ENCODE results near the gene ENTPD2.

ENTPD2 gene

DNA sequence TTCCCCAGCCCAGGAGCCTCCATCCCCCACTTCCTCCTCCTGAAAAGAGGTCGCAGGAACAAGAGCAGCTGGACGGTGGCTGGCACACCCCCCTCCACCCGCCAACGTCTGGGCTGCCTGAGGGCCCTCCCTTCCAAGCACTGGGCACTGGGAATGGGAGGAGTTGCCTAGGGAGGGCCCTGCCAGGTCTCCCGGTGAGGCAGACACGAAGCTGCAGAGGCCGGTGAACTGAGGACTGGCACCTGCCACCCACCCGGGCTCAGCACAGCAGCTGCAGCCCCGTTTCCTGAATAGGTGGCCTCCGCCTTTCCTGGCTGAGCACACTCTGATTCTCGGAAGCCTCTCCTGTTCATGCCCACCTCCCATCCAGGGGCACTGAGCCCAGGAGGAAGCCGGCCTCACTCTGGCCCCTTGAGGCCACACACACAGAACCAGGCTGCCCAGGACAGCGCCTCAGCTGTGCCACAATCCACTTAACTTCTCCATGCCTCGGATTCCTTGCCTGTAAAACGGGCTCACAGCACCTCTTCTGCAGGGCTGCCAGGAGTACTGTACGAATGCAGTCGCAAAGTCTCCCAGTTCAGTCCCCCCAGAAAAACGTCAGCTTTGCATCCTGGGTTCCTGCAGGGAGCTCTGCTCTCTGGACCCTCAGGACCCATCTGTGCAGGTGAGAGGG lies 9.2 kb downstream of the ENTPD2 start:
- Histone ChIP-seq H3K36me3 (ENCODE audit: control insufficient read depth in 1 of 2, insufficient read depth in 2 of 2, low read length in 2 of 2) (no peaks in the 10 kb centered on the region), H3K9me3 (ENCODE audit: control insufficient read depth in 1 of 2, low read length in 2 of 2) (no peaks in the 10 kb centered on the region), H3K4me1 (ENCODE audit: control insufficient read depth in 1 of 2, insufficient read depth in 2 of 2, low read length in 2 of 2) (peaks cover 32 to 36% of the 10 kb centered on the region in 2 donors), H3K27me3 (ENCODE audit: control insufficient read depth in 1 of 2, insufficient read depth in 2 of 2, low read length in 2 of 2) (peaks cover 7 to 32% of the 10 kb centered on the region in 2 donors), H3K9ac (ENCODE audit: low read depth in 1 of 2, low read length in 2 of 2) (peak overlapping the region; percentile 15 to 45), H3K27ac (ENCODE audit: low read depth, low read length) (peak overlapping the region; percentile 32), H3K4me3 (ENCODE audit: low read depth in 1 of 2, low read length in 2 of 2) (peak overlapping the region; percentile 51 to 60)

DNA sequence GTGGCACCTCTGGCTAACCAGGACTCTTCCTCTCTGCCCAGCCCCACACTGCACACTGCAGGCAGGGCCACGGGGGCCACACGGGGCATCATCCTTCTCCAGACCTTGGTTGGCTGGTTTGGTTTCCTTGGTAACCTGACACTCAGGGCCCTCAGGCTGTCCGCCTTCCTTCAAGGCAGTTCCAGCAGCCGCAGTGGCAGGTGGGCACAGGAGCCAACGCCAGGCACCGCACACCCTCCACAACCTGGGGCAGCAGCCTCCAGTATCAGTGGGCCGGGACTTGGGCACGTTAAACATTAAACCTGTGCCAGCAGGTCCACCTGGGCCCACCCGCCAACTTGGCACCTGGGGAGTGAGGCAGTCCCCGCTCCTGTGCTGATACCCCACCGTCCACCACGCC lies 9.8 kb downstream of the ENTPD2 start:
- no peaks in the 10 kb centered on the region for H3K9me3 ChIP-seq (ENCODE audit: control insufficient read depth in 1 of 2, low read length in 2 of 2)
- peak overlapping the region; percentile 51 to 60 for H3K4me3 ChIP-seq (ENCODE audit: low read depth in 1 of 2, low read length in 2 of 2)
- H3K27ac ChIP-seq (ENCODE audit: low read depth, low read length), result peak overlapping the region; percentile 32
- H3K9ac ChIP-seq (ENCODE audit: low read depth in 1 of 2, low read length in 2 of 2), result peak overlapping the region in 1 of 2 donors; percentile 14
- H3K4me1 ChIP-seq (ENCODE audit: control insufficient read depth in 1 of 2, insufficient read depth in 2 of 2, low read length in 2 of 2), result peaks cover 32 to 36% of the 10 kb centered on the region in 2 donors
- H3K27me3 ChIP-seq (ENCODE audit: control insufficient read depth in 1 of 2, insufficient read depth in 2 of 2, low read length in 2 of 2), result peaks cover 5 to 27% of the 10 kb centered on the region in 2 donors
- H3K36me3 ChIP-seq (ENCODE audit: control insufficient read depth in 1 of 2, insufficient read depth in 2 of 2, low read length in 2 of 2), result no peaks in the 10 kb centered on the region

DNA sequence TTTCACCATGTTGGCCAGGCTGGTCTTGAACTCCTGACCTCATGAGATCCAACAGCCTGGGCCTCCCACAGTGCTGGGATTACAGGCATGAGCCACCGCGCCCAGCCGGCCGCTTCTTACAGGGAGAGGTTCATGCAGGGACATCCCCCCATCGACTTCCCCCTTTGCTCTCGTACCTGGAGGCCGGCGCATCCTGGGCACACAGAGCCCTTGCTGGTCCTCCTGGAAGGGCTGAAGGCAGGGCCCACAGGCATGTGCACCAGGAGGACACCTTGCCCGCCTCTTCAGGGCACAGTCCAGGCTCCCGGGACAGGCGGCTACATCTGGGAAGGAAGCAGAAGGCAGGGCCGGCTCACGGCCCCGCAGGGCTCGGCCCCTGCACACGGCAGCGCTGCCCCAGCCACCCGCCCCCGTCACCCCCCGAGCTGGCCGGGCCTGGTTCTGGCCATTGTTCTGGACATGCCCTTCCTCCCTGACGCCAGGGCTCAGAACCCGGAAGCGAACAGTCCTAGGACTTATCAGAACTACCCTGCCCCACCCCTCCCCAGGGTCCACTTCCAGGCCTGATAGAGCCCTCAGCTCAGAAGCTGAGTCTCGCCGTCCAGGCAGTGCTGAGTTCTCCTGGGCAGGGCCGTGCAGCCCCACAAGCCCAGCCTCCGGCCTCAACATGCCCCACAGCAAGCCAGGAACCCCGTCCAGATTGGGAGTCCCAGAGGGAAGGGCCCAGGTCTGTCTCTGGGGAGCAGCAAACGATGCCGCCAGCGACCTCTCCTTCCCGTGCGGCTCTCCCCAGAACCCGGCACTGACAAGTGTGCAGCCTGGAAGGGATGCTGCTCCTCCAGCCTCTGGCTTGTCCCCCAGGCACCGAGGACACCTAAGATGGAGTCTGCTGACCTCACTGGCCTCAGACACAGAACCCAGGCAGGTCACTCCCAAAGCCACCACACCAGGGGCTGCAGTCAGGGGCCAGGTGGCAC lies 10.8 kb downstream of the ENTPD2 start:
- H3K4me3 ChIP-seq (ENCODE audit: low read depth in 1 of 2, low read length in 2 of 2), result no peak overlapping the region
- H3K27me3 ChIP-seq (ENCODE audit: control insufficient read depth in 1 of 2, insufficient read depth in 2 of 2, low read length in 2 of 2), result peaks cover 5 to 26% of the 10 kb centered on the region in 2 donors
- H3K27ac ChIP-seq (ENCODE audit: low read depth, low read length), result no peak overlapping the region
- H3K4me1 ChIP-seq (ENCODE audit: control insufficient read depth in 1 of 2, insufficient read depth in 2 of 2, low read length in 2 of 2), result peaks cover 32 to 36% of the 10 kb centered on the region in 2 donors
- H3K36me3 ChIP-seq (ENCODE audit: control insufficient read depth in 1 of 2, insufficient read depth in 2 of 2, low read length in 2 of 2), result no peaks in the 10 kb centered on the region
- H3K9me3 ChIP-seq (ENCODE audit: control insufficient read depth in 1 of 2, low read length in 2 of 2), result no peaks in the 10 kb centered on the region
- H3K9ac ChIP-seq (ENCODE audit: low read depth in 1 of 2, low read length in 2 of 2), result no peak overlapping the region

DNA sequence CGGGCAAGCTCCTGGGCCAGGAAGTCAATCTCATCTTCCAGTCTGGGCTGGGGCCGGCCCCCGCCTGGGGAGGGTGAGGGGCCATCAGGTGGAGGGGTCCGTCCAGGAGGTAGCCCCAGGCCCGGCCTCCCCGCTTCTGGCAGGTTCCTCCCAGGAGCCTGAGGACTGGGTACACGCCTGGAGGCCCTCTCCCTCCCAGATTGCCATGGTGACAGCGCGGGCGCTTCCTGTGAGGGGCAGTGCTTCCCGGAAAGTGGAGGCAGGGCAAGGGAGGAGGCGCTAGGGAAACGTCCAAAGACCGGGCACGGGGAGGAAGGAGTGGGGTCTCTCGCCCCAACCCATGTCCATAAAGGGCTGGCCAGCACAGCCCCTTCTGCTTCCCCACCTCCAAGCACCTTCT lies 12.7 kb downstream of the ENTPD2 start:
- Histone ChIP-seq H3K27ac (ENCODE audit: low read depth, low read length) (no peak overlapping the region), H3K27me3 (ENCODE audit: control insufficient read depth in 1 of 2, insufficient read depth in 2 of 2, low read length in 2 of 2) (peaks cover 0 to 15% of the 10 kb centered on the region in 2 donors), H3K4me1 (ENCODE audit: control insufficient read depth in 1 of 2, insufficient read depth in 2 of 2, low read length in 2 of 2) (peaks cover 28 to 30% of the 10 kb centered on the region in 2 donors), H3K36me3 (ENCODE audit: control insufficient read depth in 1 of 2, insufficient read depth in 2 of 2, low read length in 2 of 2) (no peaks in the 10 kb centered on the region), H3K9ac (ENCODE audit: low read depth in 1 of 2, low read length in 2 of 2) (no peak overlapping the region), H3K4me3 (ENCODE audit: low read depth in 1 of 2, low read length in 2 of 2) (no peak overlapping the region), H3K9me3 (ENCODE audit: control insufficient read depth in 1 of 2, low read length in 2 of 2) (no peaks in the 10 kb centered on the region)

DNA sequence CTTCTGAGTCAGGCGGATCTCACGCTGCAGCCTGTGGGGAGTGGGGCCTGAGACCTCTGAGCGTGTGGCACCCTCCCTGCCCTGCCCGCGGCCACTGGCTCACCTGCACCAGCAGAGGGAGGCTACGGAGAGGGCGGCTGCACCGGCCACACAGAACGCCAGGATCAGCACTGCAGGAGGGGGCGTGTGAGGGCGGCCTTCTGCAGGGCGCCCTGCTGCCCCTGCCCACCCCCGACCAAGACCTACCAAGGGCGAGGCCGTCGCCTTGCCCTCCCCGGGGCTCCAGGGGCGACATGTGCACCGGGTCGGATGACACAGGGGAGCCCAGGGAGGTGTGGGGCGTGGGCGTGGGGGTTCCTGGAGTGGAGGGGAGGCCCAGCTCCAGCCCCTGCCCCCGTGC lies 13.3 kb downstream of the ENTPD2 start:
- Histone ChIP-seq H3K9ac (ENCODE audit: low read depth in 1 of 2, low read length in 2 of 2) (no peak overlapping the region), H3K27me3 (ENCODE audit: control insufficient read depth in 1 of 2, insufficient read depth in 2 of 2, low read length in 2 of 2) (peaks cover 0 to 15% of the 10 kb centered on the region in 2 donors), H3K9me3 (ENCODE audit: control insufficient read depth in 1 of 2, low read length in 2 of 2) (no peaks in the 10 kb centered on the region), H3K4me3 (ENCODE audit: low read depth in 1 of 2, low read length in 2 of 2) (no peak overlapping the region), H3K36me3 (ENCODE audit: control insufficient read depth in 1 of 2, insufficient read depth in 2 of 2, low read length in 2 of 2) (no peaks in the 10 kb centered on the region), H3K27ac (ENCODE audit: low read depth, low read length) (no peak overlapping the region), H3K4me1 (ENCODE audit: control insufficient read depth in 1 of 2, insufficient read depth in 2 of 2, low read length in 2 of 2) (peaks cover 26 to 27% of the 10 kb centered on the region in 2 donors)

DNA sequence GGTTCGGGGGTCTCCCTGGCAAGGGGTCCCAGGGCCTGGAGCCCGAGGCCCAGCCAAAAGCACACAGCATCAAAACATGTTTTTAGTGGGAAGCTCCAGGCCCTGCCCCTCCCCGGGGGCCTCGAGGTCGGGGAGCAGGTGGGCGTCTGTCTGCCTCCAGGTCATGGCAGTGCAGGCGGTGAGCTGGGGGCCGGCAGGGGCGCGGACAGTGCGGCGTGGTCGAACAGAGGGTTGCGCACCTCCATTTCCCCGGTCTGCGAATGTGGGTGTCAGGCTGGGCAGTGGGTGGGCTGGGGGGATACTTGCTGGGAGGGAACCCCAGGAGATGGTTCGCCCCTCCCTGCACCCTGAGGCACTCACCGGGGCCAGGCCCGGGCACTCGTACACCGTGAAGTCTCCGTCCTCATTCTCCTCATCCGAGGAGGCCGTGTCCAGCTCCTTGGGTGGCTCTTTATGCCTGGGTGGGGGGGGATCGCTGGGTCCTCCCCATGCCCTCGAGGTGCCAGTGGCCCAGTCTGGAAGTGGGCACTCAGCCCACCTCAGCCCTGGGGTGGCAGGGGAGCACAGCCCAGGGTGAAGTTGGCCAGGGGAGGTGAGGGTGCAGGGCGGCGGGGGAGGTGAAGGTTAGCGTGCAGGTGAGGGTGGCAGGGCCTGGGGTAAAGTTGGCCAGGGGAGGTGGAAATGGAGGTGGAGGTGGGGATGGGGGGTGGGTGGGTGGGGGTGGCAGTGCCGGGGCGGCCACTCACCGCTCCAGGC lies 14.1 kb downstream of the ENTPD2 start:
- H3K27ac ChIP-seq (ENCODE audit: low read depth, low read length), result no peak overlapping the region
- no peak overlapping the region for H3K9ac ChIP-seq (ENCODE audit: low read depth in 1 of 2, low read length in 2 of 2)
- no peaks in the 10 kb centered on the region for H3K9me3 ChIP-seq (ENCODE audit: control insufficient read depth in 1 of 2, low read length in 2 of 2)
- H3K4me3 ChIP-seq (ENCODE audit: low read depth in 1 of 2, low read length in 2 of 2), result no peak overlapping the region
- no peaks in the 10 kb centered on the region for H3K36me3 ChIP-seq (ENCODE audit: control insufficient read depth in 1 of 2, insufficient read depth in 2 of 2, low read length in 2 of 2)
- H3K27me3 ChIP-seq (ENCODE audit: control insufficient read depth in 1 of 2, insufficient read depth in 2 of 2, low read length in 2 of 2), result peaks cover 0 to 9% of the 10 kb centered on the region in 2 donors
- H3K4me1 ChIP-seq (ENCODE audit: control insufficient read depth in 1 of 2, insufficient read depth in 2 of 2, low read length in 2 of 2), result peaks cover 27% of the 10 kb centered on the region in 2 donors

DNA sequence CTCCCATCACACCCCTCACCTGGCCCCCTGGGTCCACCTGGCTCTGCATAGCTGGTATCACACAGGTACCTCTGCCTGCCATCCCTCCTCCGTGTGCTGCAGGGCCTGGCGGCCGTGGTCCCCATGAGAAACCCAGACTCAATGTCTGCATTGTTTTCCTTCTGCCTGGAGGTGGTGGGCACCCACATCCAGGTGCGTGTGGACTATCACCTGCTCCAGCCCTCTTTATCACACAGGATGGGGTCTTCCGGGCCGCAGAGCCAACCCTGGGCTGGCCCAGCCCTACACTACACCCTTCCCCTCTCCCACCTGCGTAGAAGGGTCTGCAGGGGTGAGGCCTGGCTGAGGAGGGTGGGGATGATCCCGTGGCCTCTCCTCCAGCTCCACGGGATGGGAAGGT lies 14.9 kb downstream of the ENTPD2 start:
- H3K27me3 ChIP-seq (ENCODE audit: control insufficient read depth in 1 of 2, insufficient read depth in 2 of 2, low read length in 2 of 2), result peaks cover 0 to 3% of the 10 kb centered on the region in 2 donors
- H3K4me1 ChIP-seq (ENCODE audit: control insufficient read depth in 1 of 2, insufficient read depth in 2 of 2, low read length in 2 of 2), result peaks cover 22 to 23% of the 10 kb centered on the region in 2 donors

DNA sequence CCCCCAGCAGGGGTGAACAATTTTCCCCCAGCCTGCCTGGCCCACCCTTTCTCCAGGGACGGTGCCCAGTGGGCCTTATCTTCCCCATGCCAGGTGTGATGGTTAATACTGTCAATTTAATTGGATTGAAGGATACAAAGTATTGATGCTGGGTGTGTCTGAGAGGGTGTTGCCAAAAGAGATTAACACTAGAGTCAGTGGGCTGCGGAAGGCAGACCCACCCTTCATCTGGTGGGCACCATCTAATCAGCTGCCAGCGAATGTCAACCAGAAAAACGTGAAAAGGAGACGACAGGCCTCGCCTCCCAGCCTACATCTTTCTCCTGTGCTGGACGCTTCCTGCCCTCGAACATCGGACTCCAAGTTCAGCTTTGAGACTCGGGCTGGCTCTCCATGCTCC lies 16.4 kb downstream of the ENTPD2 start:
- no peak overlapping the region for H3K27ac ChIP-seq (ENCODE audit: low read depth, low read length)
- H3K9ac ChIP-seq (ENCODE audit: low read depth in 1 of 2, low read length in 2 of 2), result no peak overlapping the region
- no peaks in the 10 kb centered on the region for H3K36me3 ChIP-seq (ENCODE audit: control insufficient read depth in 1 of 2, insufficient read depth in 2 of 2, low read length in 2 of 2)
- H3K4me3 ChIP-seq (ENCODE audit: low read depth in 1 of 2, low read length in 2 of 2), result no peak overlapping the region
- H3K9me3 ChIP-seq (ENCODE audit: control insufficient read depth in 1 of 2, low read length in 2 of 2), result no peaks in the 10 kb centered on the region
- H3K4me1 ChIP-seq (ENCODE audit: control insufficient read depth in 1 of 2, insufficient read depth in 2 of 2, low read length in 2 of 2), result peaks cover 11 to 12% of the 10 kb centered on the region in 2 donors
- no peaks in the 10 kb centered on the region for H3K27me3 ChIP-seq (ENCODE audit: control insufficient read depth in 1 of 2, insufficient read depth in 2 of 2, low read length in 2 of 2)

More for the DNA sequence above, 14.9 kb downstream of the ENTPD2 start:
- H3K9me3 ChIP-seq (ENCODE audit: control insufficient read depth in 1 of 2, low read length in 2 of 2), result no peaks in the 10 kb centered on the region
- H3K27ac ChIP-seq (ENCODE audit: low read depth, low read length), result no peak overlapping the region
- H3K36me3 ChIP-seq (ENCODE audit: control insufficient read depth in 1 of 2, insufficient read depth in 2 of 2, low read length in 2 of 2), result no peaks in the 10 kb centered on the region
- H3K4me3 ChIP-seq (ENCODE audit: low read depth in 1 of 2, low read length in 2 of 2), result no peak overlapping the region
- no peak overlapping the region for H3K9ac ChIP-seq (ENCODE audit: low read depth in 1 of 2, low read length in 2 of 2)

DNA sequence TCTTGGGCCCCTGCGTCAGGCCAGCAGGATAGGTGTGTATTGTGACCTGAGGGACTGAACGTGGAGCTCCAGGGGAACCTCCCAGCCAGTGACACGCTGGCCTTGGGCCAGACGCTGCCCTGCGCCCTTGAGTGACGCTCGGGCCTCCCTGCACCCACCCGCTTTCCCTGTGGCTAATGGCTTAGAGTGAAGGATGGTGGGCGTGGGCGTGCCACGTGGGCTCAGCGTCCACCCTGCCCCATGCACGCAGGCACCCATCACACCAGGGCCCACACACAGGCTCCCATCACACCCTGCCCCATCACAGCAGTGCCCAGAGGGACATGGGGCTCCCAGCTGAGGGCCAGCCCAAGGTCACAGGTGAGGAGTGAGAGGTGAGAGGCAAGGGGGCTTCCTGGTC lies 16.8 kb downstream of the ENTPD2 start:
- Histone ChIP-seq H3K27ac (ENCODE audit: low read depth, low read length) (no peak overlapping the region), H3K27me3 (ENCODE audit: control insufficient read depth in 1 of 2, insufficient read depth in 2 of 2, low read length in 2 of 2) (no peaks in the 10 kb centered on the region), H3K9ac (ENCODE audit: low read depth in 1 of 2, low read length in 2 of 2) (no peak overlapping the region), H3K4me1 (ENCODE audit: control insufficient read depth in 1 of 2, insufficient read depth in 2 of 2, low read length in 2 of 2) (peaks cover 14 to 16% of the 10 kb centered on the region in 2 donors), H3K9me3 (ENCODE audit: control insufficient read depth in 1 of 2, low read length in 2 of 2) (no peaks in the 10 kb centered on the region), H3K4me3 (ENCODE audit: low read depth in 1 of 2, low read length in 2 of 2) (no peak overlapping the region), H3K36me3 (ENCODE audit: control insufficient read depth in 1 of 2, insufficient read depth in 2 of 2, low read length in 2 of 2) (no peaks in the 10 kb centered on the region)

Data from duodenal mucosa (tissue), 2 donors.